Right lung (tissue), 5 donors: ENCODE results near the gene ABTB1. TPM values are rescaled to one million over a fixed set of nuclear protein-coding genes. Genes with fewer than 3 reads are reported as not detected.

Source experiments
- DNase-seq, 2 donors: peaks; one replicate each; pipeline ENCODE4 v3.0.0-alpha.2; 2013
- polyA plus RNA-seq, 5 donors: library from polyadenylated mRNA; unstranded; fragments of 120-200 nt; gene quantifications; one replicate each; pipeline versions ENCODE4 v1.2.1 to v1.2.3, GENCODE V29; 2013; ENCODE audit warnings: inconsistent platforms in 1 of 5, low replicate concordance in 1 of 5; ENCODE audit not compliant: insufficient read length in 5 of 5, insufficient read depth in 1 of 5

ABTB1 gene
- polyA plus RNA-seq, 5 donors, result 21.4 to 30.2 (median 22.4) TPM

DNA sequence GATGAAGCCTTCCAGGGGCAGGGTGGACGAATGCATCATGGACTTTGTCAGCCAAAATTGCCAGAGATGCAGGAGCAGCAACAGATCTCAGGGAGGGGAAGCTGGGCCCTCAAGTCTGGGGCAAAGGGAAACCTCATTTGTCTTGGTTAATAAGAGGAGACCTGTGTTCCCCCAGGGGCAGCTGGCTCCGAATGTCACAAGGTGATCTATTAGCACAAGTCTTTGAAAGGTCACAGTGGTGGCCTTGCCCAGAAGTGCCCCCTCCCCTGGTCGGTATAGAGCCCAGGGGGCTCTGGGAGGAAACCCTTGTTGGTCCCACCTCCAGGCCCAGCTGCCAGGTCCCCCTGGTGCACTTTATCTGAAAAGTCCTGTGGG lies 46.2 kb downstream of the ABTB1 start:
- no peak for DNase-seq

DNA sequence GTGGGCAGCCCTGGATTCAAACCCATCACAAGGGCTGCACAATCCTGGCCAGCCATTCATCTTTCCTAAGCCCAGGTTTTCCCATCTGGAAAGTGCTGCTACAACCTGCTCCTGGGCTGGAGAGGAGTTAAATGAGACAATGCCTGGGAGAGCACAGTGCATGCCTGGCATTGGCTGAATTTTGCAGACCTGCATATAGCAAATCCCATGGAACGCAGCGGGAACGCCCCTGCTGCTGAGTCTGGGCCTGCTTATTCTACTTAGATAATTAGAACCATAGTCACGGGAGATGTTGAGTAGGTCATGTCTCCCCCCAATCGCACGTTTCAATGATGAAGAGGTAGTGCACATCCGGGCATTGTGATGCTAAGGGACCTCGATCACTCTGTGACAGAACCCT lies 46.6 kb downstream of the ABTB1 start:
- DNase-seq, result no peak

DNA sequence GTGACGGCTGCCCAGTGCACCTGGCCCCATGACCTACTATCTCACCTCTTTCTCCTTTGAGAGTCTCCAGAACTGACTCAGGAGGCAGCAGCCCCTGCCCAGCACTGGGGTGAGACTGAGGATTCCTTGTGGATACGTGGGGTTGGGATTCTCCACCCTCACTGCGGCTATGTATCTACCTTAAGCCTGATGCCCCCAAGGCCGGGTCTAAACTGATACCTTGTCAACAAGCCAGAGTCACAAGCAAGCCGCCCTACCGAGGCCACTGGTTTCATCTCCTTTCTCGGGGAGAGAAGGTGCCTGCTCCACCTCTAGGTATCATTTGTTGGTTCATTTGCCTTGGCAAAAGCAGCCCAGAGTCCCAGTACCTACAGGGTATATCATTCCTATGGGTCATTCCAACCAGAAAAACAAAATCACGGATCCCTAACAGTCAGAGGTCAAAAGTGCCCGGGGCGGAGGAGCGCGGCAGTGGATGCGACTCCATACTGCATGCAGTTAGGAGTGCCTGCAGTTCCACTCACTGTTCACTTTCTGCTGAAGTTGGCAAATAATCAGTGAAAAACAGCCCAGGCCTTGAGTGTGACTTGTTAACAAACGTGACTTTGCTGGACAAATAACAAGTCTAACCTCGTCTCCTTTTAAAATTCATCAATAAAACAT lies 47.5 kb downstream of the ABTB1 start:
- no peak for DNase-seq

- DNase-seq, result no peak
Measured at GRCh38 chr3:127720985-127721935, 48.5 kb downstream of the ABTB1 start.

DNA sequence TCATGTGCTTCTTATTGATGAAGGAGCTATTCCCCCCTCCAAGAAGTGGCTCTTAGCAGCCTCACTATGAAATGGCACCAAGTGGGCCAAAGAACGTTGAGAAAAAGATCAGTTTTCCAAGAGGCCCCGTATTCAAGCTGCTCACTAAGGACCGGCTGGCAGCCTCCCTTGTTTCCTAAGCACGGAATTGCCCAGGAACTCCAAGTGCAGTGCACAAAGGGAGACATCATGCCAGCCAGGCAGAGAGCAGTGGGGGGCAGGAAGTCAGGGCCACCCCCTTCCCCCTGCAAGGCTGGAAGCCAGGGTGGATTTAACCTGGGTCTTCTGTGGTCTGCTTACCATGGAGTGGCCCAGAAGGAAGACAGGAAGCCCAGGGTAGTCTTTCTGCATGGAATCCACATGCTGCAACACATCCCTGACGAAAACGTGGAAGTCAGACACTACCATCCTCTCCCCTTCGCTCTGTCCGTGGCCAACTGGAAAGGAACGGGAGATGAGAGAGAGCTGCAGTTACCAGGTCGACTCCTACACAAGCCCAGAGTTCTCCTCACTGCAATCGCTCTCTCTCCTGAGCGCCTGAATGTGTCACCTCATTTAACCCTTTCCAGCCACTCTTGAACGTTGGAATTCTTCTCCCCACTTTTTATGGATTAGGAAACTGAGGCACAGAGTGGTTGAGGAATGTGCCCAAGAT lies 49.5 kb downstream of the ABTB1 start:
- no peak for DNase-seq

DNA sequence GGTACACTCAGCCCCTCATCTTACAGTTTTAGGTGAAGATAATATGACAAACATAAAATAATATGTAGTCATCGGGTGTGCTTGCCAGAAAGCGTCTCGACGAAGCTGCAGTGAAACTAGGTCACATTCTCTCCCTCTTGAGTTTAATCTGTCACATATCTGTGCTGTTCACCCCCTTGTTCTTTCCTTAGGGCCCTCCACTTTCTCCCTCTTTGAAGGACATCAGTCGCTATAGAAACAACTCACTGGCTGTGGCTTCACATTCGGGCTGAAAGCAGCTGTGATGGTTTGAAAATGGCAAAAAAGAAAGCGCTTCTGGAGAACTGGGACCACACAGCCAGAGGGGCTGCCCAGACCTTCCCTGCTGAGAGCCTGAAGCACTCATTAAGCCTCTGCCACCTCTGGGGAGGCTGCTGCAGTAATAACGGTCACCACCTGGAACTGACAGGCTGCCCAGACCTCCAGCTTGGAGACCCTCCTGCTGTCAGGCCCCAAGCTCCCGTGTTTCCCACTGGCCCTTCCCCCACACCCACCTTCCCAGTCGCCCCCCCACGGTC lies 50.3 kb downstream of the ABTB1 start:
- no peak for DNase-seq

DNA sequence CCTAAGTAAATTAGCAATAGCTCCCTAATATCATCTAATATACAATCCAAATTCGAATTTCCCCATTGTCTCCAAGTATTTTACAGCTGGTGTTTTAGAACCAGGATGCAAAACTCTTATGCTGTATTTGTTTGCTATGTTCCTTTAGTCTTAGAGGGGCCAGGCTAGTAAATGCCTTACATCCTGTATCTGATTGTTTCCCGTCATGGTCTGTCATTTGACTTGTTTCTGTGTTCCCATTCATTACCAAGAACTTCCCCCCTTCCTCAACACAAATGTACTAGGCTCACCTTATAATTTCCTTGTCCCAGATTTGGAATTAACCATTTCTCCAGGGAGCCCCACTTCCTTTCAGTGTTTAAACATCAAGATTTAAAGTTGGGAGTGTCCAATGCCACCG lies 54.1 kb downstream of the ABTB1 start:
- no peak for DNase-seq

DNA sequence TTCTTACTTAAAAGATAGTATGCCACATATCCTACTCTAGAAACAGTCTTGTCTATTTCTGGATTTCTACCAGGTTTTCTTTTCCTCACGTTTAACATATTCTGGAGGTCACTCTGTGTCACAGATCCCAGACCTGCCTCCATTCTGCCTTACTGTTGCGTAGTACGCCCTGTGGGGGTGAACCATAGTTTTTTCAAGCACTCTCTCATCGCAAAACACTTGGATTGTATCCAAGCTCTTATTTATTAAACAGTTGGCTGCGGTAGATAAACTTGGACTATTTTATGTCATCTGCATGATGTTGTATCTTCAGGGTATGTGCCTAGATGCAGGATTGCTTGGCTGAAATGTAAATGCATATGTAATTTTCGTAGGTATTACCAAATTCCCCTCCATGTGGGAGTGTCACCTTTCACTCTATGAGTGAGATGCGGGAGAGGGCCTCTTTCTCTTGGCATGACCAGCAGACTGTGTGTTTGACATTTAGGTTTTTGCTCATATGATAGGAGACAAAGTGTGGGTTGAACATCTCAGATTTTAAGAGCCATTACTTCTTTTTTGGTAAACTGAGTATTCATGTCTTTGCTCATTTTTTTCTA lies 55.8 kb downstream of the ABTB1 start:
- DNase-seq, result no peak

- no peak for DNase-seq
Measured at GRCh38 chr3:127729556-127730056, 56.9 kb downstream of the ABTB1 start.

- DNase-seq, result no peak
Measured at GRCh38 chr3:127730171-127730570, 57.4 kb downstream of the ABTB1 start.

Other genes starting within 250 kb of the ABTB1 start
- gene TPRA1, start 82.2 kb upstream of the ABTB1 start, polyA plus RNA-seq, result 10 to 100 TPM; 26.3 to 37.6 (median 29.1) TPM
- gene MCM2, start 74.5 kb upstream of the ABTB1 start, polyA plus RNA-seq, result 10 to 100 TPM; 36.2 to 50.0 (median 42.1) TPM
- 10 to 100 TPM; 11.6 to 21.1 (median 14.1) TPM for gene PODXL2, start 43.8 kb upstream of the ABTB1 start, polyA plus RNA-seq
- gene MGLL, start 149.6 kb downstream of the ABTB1 start, polyA plus RNA-seq, result 10 to 100 TPM in 4 of 5 donors, 1 to 10 TPM in 1; 6.8 to 20.8 (median 14.7) TPM
- gene KBTBD12, start 242.3 kb downstream of the ABTB1 start, polyA plus RNA-seq, result 1 to 10 TPM; 1.2 to 2.1 (median 1.4) TPM